Mammary epithelial cell (primary cell): Measurements from ENCODE around the gene MPO.

Source experiments
- CTCF ChIP-seq, 2 donors: IDR thresholded peaks in 1 of 2; conservative IDR thresholded peaks in 1 of 2; 2 replicates each; pipeline ENCODE4 v1.5.1; 2011 to 2012; ENCODE audit warnings: inconsistent platforms in 2 of 2, low read length in 2 of 2, mild to moderate bottlenecking in 2 of 2, control low read depth in 1 of 2, low read depth in 1 of 2; ENCODE audit not compliant: insufficient read depth in 1 of 2; ENCODE audit errors: extremely low read depth in 1 of 2
- EZH2 ChIP-seq: IDR thresholded peaks from 2 replicates; pipeline ENCODE4 v1.6.1; 2012; ENCODE audit warnings: low read length, inconsistent platforms, borderline replicate concordance

- TF ChIP-seq CTCF (conservative IDR thresholded peaks at IDR 0.05 in 1 of 2, IDR thresholded peaks at IDR 0.05 in 1 of 2; ENCODE audit: extremely low read depth in 1 of 2, insufficient read depth in 1 of 2, low read depth in 1 of 2, low read length in 2 of 2) (no peak), EZH2 (no peak)
Measured at GRCh38 chr17:58300336-58300735, 19.6 kb upstream of the MPO start.
